ENCODE measurements around the gene SULF2.
"Not testable (repeated sequence)": the region's sequence is repeated elsewhere in the genome, so short reads cannot be mapped to it uniquely, and the experiment has no call there.

SULF2 gene

DNA sequence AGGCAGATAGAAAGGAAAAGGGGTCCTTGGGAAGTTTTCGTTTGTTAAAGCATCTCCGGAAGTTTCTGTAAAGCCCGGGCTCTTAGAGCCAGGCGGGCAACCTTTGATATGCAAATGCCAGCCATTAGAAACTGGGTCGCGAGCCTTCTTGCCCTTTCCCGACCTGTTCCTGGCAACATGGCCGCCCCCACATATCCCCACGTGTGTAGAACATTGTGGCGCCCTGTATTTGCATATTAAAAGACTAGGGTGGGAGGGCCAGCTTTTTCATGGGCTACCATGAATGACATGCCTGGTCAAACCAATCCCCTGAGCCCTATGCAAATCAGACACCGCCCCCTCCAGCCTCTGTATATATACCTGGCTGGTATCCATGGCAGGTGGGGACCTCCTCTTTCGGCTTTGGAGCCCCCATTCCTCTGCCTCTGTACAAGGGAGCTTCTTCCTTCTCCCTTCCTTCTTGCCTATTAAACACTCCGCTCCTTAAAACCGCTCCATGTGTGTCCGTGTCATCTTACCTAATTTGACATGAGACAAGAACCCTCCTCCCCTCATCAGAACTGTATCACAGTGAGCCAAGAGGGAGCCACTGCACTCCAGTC, 19.0 kb upstream of the SULF2 start:
- DNase-seq, result not testable (repeated sequence)

DNA sequence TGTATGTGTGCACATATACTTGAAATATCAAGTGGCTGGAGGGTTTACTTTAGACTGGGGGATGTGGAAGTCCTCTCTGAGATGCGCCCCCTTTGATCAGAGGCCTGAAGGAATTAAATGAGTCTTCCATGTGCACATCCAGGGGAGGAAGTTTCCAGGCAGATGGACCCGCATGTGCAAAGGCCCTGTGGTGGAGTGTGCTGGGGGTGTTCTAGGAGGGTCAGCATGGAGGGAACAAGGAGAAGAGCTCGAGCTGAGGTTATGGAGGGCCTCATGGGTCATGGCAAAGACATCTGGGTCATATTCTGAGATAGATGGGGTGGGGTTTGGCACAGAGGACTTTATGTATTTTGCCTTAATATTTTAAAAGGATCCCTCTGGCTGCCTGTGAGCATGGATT, 17.7 kb upstream of the SULF2 start:
- no peak for DNase-seq

DNA sequence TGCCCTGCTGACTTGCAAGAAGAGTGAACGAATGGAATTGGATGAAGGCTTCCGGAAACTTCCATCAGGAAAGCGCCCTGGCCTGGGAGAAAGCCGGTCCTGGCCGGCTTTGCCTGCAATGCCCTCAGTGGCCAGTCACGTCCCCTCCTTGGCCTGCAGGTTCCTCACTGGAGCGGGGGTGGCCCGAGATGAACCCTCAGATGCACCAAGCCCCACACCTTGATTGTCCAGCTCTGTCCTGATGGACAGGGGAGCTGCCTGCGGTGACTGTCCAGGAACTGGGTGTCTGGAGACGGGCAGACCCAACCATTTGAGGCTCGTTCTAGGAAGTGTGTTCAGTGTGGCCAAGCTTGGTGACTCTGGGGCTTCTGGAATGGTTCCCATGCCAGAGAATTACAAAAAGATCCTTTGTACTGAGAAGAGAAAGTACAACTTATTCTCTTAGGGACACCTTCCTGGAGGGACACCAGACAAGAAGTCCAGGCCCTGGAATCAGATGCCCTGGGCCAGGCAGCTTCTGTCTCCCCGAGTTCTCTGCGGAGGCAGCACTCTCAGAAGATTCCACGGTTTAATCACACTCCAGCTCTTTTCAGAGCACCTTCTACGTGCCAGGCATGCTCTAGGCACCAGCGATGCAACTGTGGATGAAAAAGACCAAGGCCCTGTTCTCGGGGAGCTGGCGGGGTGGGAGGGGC, 17.1 kb upstream of the SULF2 start:
- no peak for DNase-seq

DNA sequence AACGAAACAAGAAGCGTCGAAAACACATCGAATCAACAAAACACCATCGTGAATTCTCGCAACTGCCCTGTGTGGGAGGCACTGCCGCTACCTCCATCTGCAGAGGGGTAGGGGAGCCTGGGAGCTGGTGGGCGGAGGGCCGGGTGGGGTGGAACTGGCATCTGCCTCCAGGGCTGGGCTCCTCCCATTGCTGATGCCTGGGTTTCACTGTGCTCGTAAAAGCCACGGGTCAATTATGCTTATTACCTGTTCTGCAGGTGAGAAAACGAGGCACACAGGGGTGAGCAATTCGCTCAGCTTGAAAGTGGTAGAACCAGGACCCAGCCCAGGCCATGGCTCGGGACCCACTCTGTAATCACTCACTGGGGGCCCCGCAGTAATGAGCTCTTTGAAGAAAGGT, 16.5 kb upstream of the SULF2 start:
- DNase-seq, result no peak

DNA sequence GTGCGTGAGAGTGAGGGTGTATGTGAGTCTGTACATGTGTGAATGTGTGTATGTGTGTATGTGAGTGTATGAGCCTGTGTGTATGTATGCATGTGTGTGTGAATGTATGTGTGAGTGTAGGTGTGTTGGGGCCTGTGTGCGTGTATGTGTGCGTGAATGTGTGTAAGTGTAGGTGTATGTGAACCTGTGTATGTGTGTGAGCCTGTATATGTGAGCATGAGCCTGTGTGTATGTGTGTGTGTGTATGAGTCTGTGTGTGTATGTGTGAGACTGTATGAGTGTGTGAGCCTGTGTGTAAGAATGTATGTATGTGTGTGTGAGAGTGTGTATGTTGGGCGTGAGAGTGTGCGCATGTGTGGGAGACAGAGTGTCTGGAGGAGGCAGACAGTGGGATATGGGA, 15.8 kb upstream of the SULF2 start:
- DNase-seq, result no peak

DNA sequence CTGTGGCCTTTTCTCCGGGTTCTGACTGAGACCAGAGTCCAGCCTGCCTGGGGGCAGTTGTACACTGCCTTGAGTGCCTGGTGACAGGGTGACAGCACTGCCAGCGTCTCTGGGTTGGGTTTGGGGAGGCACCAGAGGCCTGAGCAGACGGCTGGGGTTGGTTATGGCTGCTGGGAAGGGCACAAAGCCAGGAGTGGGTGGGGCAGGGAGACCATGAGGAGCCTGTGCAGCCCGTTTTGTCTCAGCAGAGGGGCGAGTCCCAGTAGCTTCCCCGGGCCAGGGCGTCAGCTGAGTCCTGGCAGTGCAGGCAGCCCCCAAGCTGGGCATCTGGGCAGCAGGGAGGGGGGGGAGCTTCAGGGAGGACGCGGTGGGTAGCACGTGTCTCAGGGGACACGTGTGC, 15.3 kb upstream of the SULF2 start:
- DNase-seq, result no peak

DNA sequence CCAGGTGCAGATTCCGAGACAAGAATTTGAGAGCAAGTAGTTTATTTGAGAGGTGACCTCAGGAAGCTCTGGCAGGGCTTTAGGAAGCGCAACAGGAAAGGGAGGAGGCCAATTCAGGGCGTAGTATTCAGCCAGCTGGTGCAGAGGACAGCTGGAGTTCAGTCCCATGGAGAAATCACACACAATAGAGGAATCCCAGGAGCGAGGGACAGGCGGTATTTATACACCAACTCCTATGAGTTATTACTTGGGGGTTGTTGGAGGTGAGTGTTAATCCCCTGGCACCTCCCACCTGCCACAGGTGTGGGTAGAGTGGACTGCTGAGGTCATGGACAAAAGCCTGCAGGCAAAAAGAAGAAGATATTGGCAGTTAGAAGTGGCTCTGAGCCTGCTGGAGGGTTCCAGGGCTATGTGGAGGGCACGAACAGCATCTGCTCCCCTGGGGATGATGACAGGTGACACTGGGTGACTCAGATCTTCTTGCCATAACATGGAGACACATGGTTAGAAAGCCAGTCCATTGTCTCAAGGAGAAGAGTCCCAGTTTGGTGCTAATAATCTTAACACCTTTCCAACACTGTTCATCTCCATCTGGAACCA, 13.9 kb upstream of the SULF2 start:
- no peak for DNase-seq

DNA sequence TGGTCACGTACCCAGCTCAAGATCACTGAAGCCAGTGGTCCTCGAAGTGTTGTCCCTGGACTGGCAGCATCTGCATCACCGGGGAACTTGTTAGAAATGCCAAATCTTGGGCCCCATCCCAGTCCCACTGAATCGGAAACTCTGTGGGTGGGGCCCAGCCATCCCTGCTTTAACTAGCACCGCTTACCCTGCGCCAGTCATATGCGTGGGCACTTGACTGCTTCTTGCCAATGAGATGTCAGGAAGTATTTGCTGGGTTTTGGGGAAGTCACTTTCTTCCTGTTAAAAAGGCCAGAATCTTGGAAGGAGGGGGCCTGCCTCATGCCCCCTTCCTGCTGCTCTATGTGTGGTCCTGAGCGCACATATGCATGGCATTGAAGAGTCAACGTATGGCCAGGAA, 11.7 kb upstream of the SULF2 start:
- DNase-seq, result no peak

DNA sequence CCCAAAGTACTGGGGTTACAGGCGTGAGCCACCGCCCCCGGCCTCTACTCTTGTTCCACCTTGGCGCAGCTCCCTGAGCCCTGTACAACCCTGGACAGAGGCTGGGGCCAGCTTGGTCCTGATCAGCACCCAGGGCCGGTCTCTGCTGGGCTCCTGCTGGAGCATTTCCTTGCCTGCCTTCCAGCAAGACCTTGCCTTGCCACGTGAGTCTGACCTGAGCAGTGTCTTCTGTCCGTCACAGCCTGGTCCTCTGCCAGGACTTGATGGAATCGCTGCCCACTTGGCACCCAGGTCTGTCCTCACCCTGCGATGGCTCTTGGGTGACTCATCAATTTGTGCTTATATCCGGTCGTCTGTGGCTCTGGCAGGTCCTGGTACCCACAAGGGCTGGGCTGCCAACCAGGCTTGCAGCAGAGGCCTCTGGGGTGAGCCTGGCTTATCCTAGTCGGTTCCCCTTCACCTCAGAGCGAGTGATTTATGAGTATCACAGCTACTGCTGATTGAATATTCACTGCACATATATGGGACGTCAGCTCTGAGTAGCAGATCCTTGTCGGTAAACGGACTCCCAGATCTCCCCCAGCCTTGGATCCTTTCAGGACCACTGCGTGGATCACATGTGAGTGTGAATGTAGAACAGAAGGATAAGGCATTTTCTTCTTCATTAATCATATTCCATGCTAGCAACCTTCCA, 10.1 kb upstream of the SULF2 start:
- no peak for DNase-seq

DNA sequence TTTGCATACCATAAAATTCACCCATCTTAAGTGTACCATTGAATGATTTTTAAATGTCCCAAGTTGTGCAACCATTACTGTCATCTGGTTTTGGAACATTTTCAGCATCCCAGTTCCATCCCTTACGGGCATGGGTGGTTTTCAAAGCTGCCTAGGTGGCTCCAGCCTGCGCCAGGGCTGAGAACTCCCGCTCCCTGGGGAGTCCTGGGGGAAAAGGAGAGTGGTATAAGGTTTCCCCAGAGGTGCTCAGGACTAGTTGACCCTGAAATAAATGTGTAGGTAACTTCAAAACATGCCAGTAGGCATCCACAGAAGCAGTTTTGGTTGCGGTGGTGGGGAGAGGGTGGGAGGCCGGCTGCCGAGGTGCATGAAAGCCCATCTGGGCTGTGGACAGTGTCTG, 9.0 kb upstream of the SULF2 start:
- DNase-seq, result not testable (repeated sequence)

DNA sequence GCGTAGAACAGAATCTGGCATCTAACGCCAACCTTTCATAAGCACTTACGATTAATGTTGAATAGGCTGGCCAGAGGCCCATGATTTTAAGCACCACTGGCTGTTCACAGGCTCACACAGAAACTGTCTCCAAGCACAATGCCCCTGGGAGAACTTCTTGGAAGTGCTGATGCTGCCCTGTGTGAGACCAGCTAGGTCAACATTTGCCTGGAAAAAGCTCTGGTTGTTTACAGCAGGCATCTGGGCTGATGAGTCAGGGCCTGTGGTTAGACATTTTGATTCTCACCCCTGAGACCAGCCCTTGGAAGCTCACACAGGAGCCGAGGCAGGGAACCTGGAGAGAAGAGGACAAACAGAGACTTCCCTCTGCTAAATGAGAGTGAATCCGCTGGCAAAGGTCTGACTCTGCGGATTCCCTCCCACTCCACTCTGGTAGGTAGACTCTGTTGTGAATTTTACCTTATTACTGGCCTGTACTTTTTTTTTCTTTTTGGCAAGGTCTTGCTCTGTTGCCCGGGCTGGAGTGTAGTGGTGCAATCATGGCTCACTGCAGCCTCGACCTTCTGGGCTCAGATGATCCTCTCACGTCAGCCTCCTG, 6.8 kb upstream of the SULF2 start:
- DNase-seq, result no peak

DNA sequence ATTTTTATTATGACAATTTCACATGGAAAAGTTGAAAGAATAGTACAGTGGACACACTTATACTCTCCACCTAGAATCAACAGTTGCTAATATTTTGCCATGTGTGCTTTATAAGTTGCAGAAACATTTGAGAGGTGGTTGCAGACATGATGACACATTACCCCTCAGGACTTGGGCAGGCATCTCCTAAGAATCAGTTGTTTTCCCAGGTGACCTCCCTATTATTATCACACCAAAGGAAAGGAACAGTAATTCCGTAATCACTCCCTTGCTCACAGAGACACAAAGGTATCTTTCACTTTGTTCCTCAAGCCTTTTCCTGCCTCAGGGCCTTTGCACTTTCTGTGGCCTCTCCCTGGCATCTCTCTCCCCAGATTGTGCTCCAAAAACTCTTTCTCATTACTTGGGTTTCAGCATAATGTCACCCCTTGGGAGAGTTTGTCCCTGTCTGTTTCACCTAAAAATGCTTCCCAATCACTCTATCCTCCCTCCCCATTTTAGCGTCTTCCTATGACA, 5.9 kb upstream of the SULF2 start:
- DNase-seq, result no peak

DNA sequence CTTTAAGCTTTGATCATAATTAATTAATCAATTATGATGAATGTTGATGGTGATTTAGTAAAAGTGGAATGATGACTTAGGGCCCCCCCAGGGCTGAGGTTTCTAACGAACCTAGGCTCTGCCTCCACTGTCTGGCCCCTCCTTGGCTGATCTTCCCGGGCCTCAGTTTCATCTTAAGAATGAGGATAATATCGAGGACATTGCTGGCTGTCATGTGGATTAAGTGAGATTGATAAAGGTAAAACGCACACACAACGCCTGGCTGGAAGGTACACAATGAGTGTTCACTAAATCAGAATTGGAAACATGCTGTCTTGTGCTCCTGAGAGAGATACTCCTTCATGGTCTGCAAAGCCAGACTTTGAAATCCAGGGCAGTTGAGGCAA, 5.3 kb upstream of the SULF2 start:
- DNase-seq, result no peak

DNA sequence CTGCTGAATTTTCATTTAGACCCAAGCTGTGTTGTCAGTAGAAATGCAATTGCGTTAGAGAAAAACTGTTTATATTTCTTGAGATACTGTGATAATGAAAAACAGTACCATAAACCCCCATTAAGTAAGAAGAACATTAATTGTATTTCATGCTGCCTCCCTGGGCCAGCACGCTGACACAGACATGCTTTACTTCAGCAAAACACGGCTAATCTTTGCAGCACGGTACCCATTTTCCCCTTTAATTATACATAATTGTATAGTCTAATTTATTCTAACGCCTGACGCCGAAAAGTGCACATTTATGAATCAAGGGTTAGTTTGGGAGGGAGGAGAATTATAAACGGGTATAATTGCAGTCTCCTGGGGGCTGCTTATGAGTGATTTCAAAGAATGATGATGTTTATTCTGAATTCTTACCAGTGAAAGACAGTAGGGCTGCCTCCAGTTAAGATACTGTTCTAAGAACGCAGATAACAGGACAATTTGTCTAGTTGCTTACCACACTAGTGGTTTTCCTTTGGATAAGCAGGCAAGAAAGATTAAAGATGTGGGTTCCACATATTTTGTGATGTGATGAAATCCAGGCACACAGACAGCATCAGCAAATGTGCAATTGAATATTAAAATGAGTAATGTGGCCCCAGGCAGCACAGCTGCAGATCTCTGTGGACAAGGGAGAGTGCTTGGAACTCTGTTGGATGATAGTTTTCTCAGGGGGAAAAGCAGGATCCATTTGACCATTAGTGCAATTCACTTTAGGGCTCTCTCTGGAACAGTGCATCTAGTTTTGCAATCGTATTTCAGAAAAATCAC, 4.7 kb upstream of the SULF2 start:
- peak; percentile 21 for DNase-seq

DNA sequence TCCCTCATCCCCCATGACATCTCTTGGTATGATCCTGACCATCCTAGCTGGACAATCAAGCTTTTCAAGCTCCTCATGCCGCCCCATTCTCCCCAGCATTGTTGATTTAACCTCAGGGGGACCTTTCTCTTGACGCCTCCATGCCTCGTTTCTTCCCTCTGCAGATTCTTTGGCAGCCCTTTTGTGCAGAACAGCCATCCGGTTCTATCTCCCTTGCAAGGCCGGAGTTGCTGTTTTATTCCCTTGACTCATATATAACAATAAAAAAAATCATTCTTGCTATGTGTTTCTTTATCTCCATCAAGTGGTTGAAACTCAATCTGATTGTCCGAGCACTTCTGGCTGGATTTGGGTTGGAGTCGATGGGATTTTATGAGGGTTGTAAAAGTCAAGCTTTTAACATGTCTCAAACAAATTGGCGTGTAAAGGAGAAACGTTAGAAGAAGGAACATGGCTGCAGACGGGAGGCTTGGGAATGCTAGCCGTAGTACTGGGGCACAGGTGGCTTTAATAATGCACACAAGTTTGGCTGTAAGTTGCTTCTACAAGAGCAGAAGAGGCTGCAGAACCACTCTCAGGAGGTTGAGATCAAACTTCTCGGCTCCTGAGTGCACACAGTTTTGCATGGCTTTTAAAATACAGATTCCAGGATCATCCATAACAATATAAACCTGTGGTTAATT, 3.9 kb upstream of the SULF2 start:
- no peak for DNase-seq

DNA sequence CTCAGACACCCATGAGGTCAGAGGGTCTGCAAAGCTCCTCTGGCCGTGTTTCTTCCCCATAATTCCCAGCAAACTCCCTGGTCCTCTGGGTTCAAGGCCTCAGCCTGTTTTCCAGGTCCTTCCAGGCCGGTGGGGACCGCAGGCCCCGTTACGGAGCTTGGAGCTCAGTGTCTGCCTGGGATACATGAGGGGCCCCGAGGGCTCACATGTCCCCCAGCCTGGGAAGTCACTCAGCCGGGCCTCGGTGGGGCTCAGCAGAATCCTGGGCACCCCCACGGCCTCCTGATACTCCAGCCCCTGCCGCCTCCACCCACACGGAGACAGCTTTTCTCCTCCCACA, 3.4 kb upstream of the SULF2 start:
- DNase-seq, result no peak

DNA sequence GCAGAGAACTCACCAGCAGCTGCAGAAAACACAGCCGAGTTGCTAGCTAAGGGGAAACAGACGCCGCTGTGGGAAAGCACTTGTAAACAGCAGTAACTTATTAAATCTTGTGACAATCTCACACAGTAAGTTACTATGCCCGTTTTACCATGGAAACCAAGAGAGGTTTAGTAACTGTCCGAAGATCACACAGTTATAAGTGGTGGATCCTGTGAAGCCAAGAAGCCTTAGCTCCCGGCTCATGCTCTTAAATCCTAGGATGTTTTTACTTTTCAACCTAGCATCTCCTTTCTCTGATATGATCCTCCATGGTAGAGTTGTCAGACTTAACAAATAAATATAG, 1.5 kb upstream of the SULF2 start:
- DNase-seq, result no peak

DNA sequence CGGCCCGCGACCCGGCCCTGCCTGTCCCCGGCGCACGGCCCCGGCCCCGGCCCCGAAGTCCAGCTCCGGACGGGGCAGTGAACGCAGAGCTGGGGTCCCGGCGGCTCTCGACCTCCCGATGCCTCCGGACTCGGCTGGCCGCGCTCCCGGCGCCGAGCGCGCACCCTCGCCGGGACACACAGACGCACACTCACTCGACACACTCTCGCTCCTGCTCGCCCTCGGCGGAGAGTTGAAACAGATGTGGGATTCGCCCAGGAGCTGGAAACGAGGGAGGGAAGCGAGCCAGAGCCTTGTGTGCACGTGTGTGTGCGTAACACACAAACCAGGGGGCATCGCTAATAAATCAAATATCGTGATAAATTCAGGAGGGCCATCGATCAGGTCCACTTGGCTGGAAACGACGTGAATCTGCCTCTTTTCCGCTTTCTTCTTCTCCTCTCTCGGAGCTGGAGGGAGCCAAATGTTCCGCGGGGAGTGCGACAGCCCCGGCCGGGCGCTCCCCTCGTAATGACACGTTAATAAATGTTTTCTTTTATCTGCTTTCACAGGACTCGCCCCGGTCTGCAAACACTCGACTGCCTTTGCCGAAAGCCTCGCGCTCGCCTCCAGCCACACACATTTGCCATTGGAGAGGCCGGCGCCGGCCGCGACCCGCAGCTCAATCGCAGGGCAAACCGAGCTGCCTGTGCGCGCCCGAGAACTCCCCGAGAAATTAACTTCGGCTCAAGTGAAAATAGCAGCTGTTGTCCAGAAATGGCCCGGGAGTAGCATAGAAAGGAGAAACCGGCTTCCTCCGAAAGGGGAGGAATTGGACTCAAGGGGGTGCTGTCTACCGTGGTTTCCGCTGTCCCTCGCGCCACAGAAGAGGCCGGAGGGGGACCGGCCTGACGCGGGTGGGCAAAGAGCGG, 828 bp upstream of the SULF2 start:
- DNase-seq, result no peak

DNA sequence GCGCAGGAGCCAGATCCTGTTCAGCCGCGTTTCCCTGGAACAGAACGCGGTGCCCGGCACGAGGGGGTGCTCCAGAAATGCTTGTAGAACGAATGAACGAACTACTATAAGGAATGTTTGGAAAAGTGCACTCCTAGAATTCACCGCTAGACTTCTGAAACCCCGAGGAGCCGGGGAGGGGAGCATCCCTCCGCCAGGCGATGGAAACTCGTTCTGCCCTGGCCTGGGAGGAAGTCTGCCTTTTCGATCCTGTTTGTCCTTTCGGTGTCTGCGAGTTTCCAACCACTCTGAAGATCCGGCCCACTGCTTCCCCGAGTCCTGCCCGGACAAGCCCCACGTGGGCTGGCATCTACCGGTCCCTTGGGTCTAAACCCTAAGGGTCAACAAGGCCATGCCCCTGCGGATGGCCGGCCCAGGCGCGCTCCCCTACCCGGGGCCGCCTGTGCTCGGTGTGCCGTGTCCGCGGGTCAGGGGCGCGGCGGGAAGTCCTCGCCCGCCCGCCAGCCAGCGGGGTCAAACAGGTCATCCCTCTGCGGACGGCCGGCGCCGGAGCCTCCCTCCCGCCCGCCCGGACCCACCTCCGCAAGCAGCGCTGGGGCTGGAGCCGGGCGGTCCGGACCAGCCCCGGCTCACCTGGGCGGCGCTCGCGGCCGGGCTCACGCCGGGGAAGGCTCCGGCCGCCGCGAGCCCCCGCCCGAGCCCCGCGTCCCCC, 526 bp downstream of the SULF2 start:
- DNase-seq, result no peak

DNA sequence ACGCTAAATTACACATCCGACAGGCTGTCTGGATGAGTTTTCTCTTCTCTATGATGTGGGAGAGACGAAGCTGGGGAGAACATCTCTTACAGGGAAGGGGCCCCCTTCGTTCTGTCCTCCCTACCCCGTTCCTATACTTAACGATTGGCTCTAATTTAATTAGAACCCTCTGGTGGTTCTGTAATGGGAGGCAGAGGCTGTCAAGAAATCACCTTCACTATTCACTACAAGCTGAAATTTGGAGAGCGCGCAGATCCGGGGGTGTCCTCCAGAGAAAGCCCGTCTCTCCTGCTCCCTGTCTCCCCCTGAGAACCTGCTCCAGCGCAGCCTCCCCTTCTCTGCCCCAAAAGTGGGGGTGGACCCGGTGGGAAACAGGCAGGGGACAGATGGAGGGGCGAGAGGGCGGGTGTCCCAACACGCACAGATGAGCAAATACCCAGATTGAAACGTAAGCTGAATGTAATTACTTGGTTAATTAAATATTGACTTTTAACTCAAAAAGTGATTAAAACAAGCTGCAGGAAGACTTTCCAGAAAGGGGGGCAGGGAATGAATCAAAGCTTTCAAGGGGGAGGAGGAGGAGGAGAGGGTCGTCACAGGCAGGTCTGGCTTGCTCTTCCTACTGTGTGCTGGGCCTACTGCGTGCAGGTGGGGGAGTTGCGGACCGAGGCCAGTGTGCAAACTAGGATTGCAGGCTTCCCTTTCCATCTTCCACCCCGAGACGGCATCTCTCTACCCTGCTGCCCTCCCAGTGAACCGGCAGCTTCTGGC, 1.3 kb downstream of the SULF2 start:
- DNase-seq, result no peak
